SK-N-SH treated with all-trans-retinoic acid at 6 μM for 48 hours (cell line): ENCODE results near the gene TANC1.

Experiments
- BACH2 ChIP-seq: fragments of 250-450 bp; sonication (Bioruptor Pico); IDR thresholded peaks from 2 replicates; pipeline ENCODE4 v1.9.0; 2021; ENCODE audit warnings: mild to moderate bottlenecking, borderline replicate concordance
- GLIS3 ChIP-seq: fragments of 250-450 bp; sonication (Bioruptor Pico); IDR thresholded peaks from 2 replicates; pipeline ENCODE4 v1.5.0; 2020; ENCODE audit warnings: mild to moderate bottlenecking, moderate library complexity
- ISL1 ChIP-seq: fragments of 250-450 bp; sonication (Bioruptor Pico); IDR thresholded peaks from 2 replicates; pipeline ENCODE4 v2.1.2; 2022; ENCODE audit warnings: mild to moderate bottlenecking, moderate library complexity
- PPARA ChIP-seq: fragments of 250-450 bp; sonication (Bioruptor Pico); IDR thresholded peaks from 2 replicates; pipeline ENCODE4 v1.5.0; 2020; ENCODE audit warnings: mild to moderate bottlenecking, borderline replicate concordance
- RARB ChIP-seq: fragments of 250-450 bp; sonication (Bioruptor Pico); IDR thresholded peaks from 2 replicates; pipeline ENCODE4 v1.8.0; 2021; ENCODE audit warnings: mild to moderate bottlenecking, moderate library complexity
- SNAI2 ChIP-seq: fragments of 250-450 bp; sonication (Bioruptor Pico); IDR thresholded peaks from 2 replicates; pipeline ENCODE4 v1.5.0; 2020; ENCODE audit warnings: mild to moderate bottlenecking, moderate library complexity
- TCF4 ChIP-seq: fragments of 250-450 bp; sonication (Bioruptor Pico); IDR thresholded peaks from 2 replicates; pipeline ENCODE4 v1.8.0; 2021; ENCODE audit warnings: mild to moderate bottlenecking, moderate library complexity, borderline replicate concordance
- TOX ChIP-seq: fragments of 250-450 bp; sonication (Bioruptor Pico); IDR thresholded peaks from 2 replicates; pipeline ENCODE4 v1.8.0; 2021; ENCODE audit warnings: mild to moderate bottlenecking, moderate library complexity, borderline replicate concordance
- TSHZ2 ChIP-seq: fragments of 250-450 bp; sonication (Bioruptor Pico); IDR thresholded peaks from 2 replicates; pipeline ENCODE4 v1.5.0; 2020; ENCODE audit warnings: mild to moderate bottlenecking, moderate library complexity
- ZC3H10 ChIP-seq: fragments of 250-450 bp; sonication (Bioruptor Pico); IDR thresholded peaks from 2 replicates; pipeline ENCODE4 v1.5.1; 2021; ENCODE audit warnings: mild to moderate bottlenecking, moderate library complexity
- ZFP3 ChIP-seq: fragments of 250-450 bp; sonication (Bioruptor Pico); IDR thresholded peaks from 2 replicates; pipeline ENCODE4 v1.5.0; 2020; ENCODE audit warnings: mild to moderate bottlenecking, moderate library complexity
- ZFP30 ChIP-seq: fragments of 450-650 bp; formaldehyde crosslinking; IDR thresholded peaks from 2 replicates; pipeline ENCODE4 v1.5.0; 2022; ENCODE audit warnings: mild to moderate bottlenecking, moderate library complexity
- TF ChIP-seq, protein P1 (sequence below): fragments of 250-450 bp; sonication (Bioruptor Pico); IDR thresholded peaks from 2 replicates; pipeline ENCODE4 v1.8.0; 2020; ENCODE audit warnings: mild to moderate bottlenecking, moderate library complexity, borderline replicate concordance
- TF ChIP-seq, protein P2 (sequence below): fragments of 250-450 bp; sonication (Bioruptor Pico); IDR thresholded peaks from 2 replicates; pipeline ENCODE4 v1.5.1; 2020; ENCODE audit warnings: low read depth, mild to moderate bottlenecking, moderate library complexity

GRCh38 chr2:159149747-159150146, 181.3 kb downstream of the TANC1 start:
- no peak for TF ChIP-seq ZFP30 (CRISPR knock-in tag)
- TF ChIP-seq ZC3H10 (CRISPR knock-in tag), result no peak
- no peak for TF ChIP-seq ZFP3
- TF ChIP-seq SNAI2, result no peak
- TF ChIP-seq TCF4 (CRISPR knock-in tag), result no peak
- no peak for TF ChIP-seq GLIS3
- no peak for TF ChIP-seq PPARA (CRISPR knock-in tag)
- TF ChIP-seq, protein P1, sequence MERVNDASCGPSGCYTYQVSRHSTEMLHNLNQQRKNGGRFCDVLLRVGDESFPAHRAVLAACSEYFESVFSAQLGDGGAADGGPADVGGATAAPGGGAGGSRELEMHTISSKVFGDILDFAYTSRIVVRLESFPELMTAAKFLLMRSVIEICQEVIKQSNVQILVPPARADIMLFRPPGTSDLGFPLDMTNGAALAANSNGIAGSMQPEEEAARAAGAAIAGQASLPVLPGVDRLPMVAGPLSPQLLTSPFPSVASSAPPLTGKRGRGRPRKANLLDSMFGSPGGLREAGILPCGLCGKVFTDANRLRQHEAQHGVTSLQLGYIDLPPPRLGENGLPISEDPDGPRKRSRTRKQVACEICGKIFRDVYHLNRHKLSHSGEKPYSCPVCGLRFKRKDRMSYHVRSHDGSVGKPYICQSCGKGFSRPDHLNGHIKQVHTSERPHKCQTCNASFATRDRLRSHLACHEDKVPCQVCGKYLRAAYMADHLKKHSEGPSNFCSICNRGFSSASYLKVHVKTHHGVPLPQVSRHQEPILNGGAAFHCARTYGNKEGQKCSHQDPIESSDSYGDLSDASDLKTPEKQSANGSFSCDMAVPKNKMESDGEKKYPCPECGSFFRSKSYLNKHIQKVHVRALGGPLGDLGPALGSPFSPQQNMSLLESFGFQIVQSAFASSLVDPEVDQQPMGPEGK, result no peak
- TF ChIP-seq ISL1 (CRISPR knock-in tag), result no peak
- no peak for TF ChIP-seq RARB
- TF ChIP-seq, protein P2, sequence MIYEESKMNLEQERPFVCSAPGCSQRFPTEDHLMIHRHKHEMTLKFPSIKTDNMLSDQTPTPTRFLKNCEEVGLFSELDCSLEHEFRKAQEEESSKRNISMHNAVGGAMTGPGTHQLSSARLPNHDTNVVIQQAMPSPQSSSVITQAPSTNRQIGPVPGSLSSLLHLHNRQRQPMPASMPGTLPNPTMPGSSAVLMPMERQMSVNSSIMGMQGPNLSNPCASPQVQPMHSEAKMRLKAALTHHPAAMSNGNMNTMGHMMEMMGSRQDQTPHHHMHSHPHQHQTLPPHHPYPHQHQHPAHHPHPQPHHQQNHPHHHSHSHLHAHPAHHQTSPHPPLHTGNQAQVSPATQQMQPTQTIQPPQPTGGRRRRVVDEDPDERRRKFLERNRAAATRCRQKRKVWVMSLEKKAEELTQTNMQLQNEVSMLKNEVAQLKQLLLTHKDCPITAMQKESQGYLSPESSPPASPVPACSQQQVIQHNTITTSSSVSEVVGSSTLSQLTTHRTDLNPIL (CRISPR knock-in tag), result no peak
- TF ChIP-seq TSHZ2 (CRISPR knock-in tag), result no peak
- TF ChIP-seq TOX (CRISPR knock-in tag), result no peak
- no peak for TF ChIP-seq BACH2 (CRISPR knock-in tag)
